ENCODE results near the gene DUSP5.

GRCh38 chr10:110513949-110514348 is 16.2 kb downstream of the DUSP5 start:
- TF ChIP-seq CTCF (IDR thresholded peaks at IDR 0.05) (no peak), POLR2A (IDR thresholded peaks at IDR 0.05) (no peak), POLR2AphosphoS5 (IDR thresholded peaks at IDR 0.05) (no peak)
